Measurements from ENCODE around the gene SP140L.
"Not testable (repeated sequence)": the region's sequence is repeated elsewhere in the genome, so short reads cannot be mapped to it uniquely, and the experiment has no call there.

SP140L gene

GRCh38 chr2:230384986-230385385, 58.0 kb downstream of the SP140L start:
- DNase-seq: no peak

- DNase-seq: no peak
These were observed 67.3 kb downstream of the SP140L start for GRCh38 chr2:230394301-230394700.

- not testable (repeated sequence) for DNase-seq
These were observed 71.7 kb downstream of the SP140L start for GRCh38 chr2:230398698-230399097.

GRCh38 chr2:230400041-230400440, 73.0 kb downstream of the SP140L start:
- DNase-seq: no peak

- DNase-seq: no peak
These were observed 73.5 kb downstream of the SP140L start for GRCh38 chr2:230400454-230400853.

GRCh38 chr2:230401026-230401425, 74.0 kb downstream of the SP140L start:
- DNase-seq: not testable (repeated sequence)

- DNase-seq: no peak
These were observed 76.8 kb downstream of the SP140L start for GRCh38 chr2:230403746-230404145.

GRCh38 chr2:230405824-230406223, 78.8 kb downstream of the SP140L start:
- no peak for DNase-seq

- DNase-seq: no peak
These were observed 81.3 kb downstream of the SP140L start for GRCh38 chr2:230408244-230408842.

GRCh38 chr2:230409316-230409715, 82.3 kb downstream of the SP140L start:
- DNase-seq: not testable (repeated sequence)

- no peak for DNase-seq
These were observed 83.3 kb downstream of the SP140L start for GRCh38 chr2:230410263-230410662.

GRCh38 chr2:230410861-230411569, 84.0 kb downstream of the SP140L start:
- no peak for DNase-seq

GRCh38 chr2:230411570-230412370, 84.8 kb downstream of the SP140L start:
- peak; percentile 54 for DNase-seq

- DNase-seq: no peak
These were observed 85.3 kb downstream of the SP140L start for GRCh38 chr2:230412371-230412711.

GRCh38 chr2:230412846-230413245, 85.9 kb downstream of the SP140L start:
- no peak for DNase-seq

GRCh38 chr2:230413479-230413878, 86.5 kb downstream of the SP140L start:
- no peak for DNase-seq

GRCh38 chr2:230414302-230414701, 87.3 kb downstream of the SP140L start:
- no peak for DNase-seq

- peak; percentile 80 for DNase-seq
These were observed 89.2 kb downstream of the SP140L start, which contains the start of gene SP100 for GRCh38 chr2:230416061-230416721. TSS of gene SP100 (plus strand) at chr2:230416201. CDS start at chr2:230416297, 96 bp downstream.

- no peak for DNase-seq
These were observed 90.4 kb downstream of the SP140L start for GRCh38 chr2:230417436-230417835.

GRCh38 chr2:230418341-230419016, 91.5 kb downstream of the SP140L start:
- no peak for DNase-seq

GRCh38 chr2:230419181-230419580, 92.2 kb downstream of the SP140L start:
- no peak for DNase-seq

GRCh38 chr2:230422149-230422548, 95.2 kb downstream of the SP140L start:
- DNase-seq: no peak
